ENCODE measurements around the gene BSN. TPM values are rescaled to one million over a fixed set of nuclear protein-coding genes. Genes with fewer than 3 reads are reported as not detected.

Gene BSN
- total and polyA plus RNA-seq, 2 of the 4 experiments (the other 2 are of a cell fraction), result under 0.01 to 0.03 TPM

GRCh38 chr3:49673715-49674496, 119.6 kb downstream of the BSN start, which contains the start of gene APEH:
Gene APEH, plus strand, starts transcription at chr3:49674351. Its CDS starts 51 bp downstream, at chr3:49674402.
- peak within 1 kb of the TSS; percentile 47 for H4K5ac ChIP-seq (ENCODE audit: low read depth, low read length)
- WGBS, 2 experiments (ENCODE audit: extremely low coverage in 2 of 2, insufficient read length in 1 of 2), result 1% methylated on average over 51 of the region's 71 CpGs; no CpG with 5 or more reads in 1 of the 2 experiments
- H2AFZ ChIP-seq (replicated peaks; ENCODE audit: low read length, poor library complexity), result peak within 1 kb of the TSS; percentile 99
- peak within 1 kb of the TSS; percentile 99 for H2AK9ac ChIP-seq (replicated peaks; ENCODE audit: low read depth, low read length, poor library complexity)
- H3K4me3 ChIP-seq (ENCODE audit: insufficient read depth, low read depth, low read length), result peak within 1 kb of the TSS; percentile 86
- peak within 1 kb of the TSS; percentile 92 for H3K14ac ChIP-seq (replicated peaks; ENCODE audit: low read depth, low read length)
- BruUV-seq (replicated peaks), result no TSS peak
- H3K4ac ChIP-seq (ENCODE audit: low read depth, low read length), result peak within 1 kb of the TSS; percentile 88
- H3K56ac ChIP-seq (ENCODE audit: extremely low read depth, insufficient read depth, low read length), result peak within 1 kb of the TSS; percentile 50
- H3K36me3 ChIP-seq (ENCODE audit: control insufficient read depth, insufficient read depth, low read length), result peaks cover 31% of the 10 kb centered on the region
- H3K9ac ChIP-seq (ENCODE audit: low read depth, low read length), result peak within 1 kb of the TSS; percentile 59
- peaks cover 17% of the 10 kb centered on the region for H3K9me1 ChIP-seq (ENCODE audit: insufficient read depth, low read length)
- CTCF ChIA-PET, result interaction anchor here (0.8 kb wide), 1 partner anchor 134 kb away, joined by 7 read pairs; no protein-coding TSS in a partner anchor
- H4K91ac ChIP-seq (ENCODE audit: insufficient read depth, low read depth, low read length), result peak within 1 kb of the TSS; percentile 80
- POLR2A ChIA-PET (ENCODE audit: unreplicated experiment), result no interaction called here
- intact Hi-C loops (cut with micrococcal nuclease), result loop anchor here (5.0 kb wide), 1 partner anchor 262 kb away; the partner anchor contains the start of genes RHOA and TCTA
- H3K18ac ChIP-seq (ENCODE audit: low read depth, low read length), result peak within 1 kb of the TSS; percentile 19; the same call in 1 of the 2 replicates
- peak within 1 kb of the TSS; percentile 96 to 97 for H4K8ac ChIP-seq (ENCODE audit: low read depth in 2 of 2, low read length in 2 of 2)
- peak within 1 kb of the TSS; percentile 87 for H2BK5ac ChIP-seq (ENCODE audit: low read depth, low read length, poor library complexity, severe bottlenecking)
- H3K4me2 ChIP-seq (ENCODE audit: low read depth, low read length), result peak within 1 kb of the TSS; percentile 79
- H2BK20ac ChIP-seq (ENCODE audit: low read depth, low read length), result no peak within 1 kb of the TSS
- H3K23ac ChIP-seq (ENCODE audit: low read depth, low read length), result peak within 1 kb of the TSS; percentile 75
- ATAC-seq (ENCODE audit: low read depth) (peak; percentile 93), DNase-seq (peak; percentile 96)
- H3K27ac ChIP-seq (ENCODE audit: insufficient read depth, low read length), result peak within 1 kb of the TSS; percentile 90
- in situ Hi-C loops (cut with MboI; ENCODE audit: low sequenced_read_pairs), result no loop called here
- H3K9me3 ChIP-seq (ENCODE audit: control insufficient read depth, insufficient read depth, low read length), result no peaks in the 10 kb centered on the region
- H3K4me1 ChIP-seq (ENCODE audit: control insufficient read depth, insufficient read depth, low read length), result peaks cover 9% of the 10 kb centered on the region
- dilution Hi-C loops (cut with HindIII; ENCODE audit: low sequenced_read_pairs, unreplicated experiment), result no loop called here
- TF ChIP-seq BHLHE40 (IDR thresholded peaks at IDR 0.05; ENCODE audit: low read depth, low read length), result peak; percentile 65
- TF ChIP-seq MAZ (IDR thresholded peaks at IDR 0.05; ENCODE audit: borderline replicate concordance, low read depth, low read length), result peak; percentile 70; the same call in 1 of the 2 replicates
- TF ChIP-seq MXI1 (IDR thresholded peaks at IDR 0.05; ENCODE audit: borderline replicate concordance, low read depth, low read length), result peak; percentile 77; the same call in 1 of the 2 replicates
- no peak for TF ChIP-seq SMC3 (IDR thresholded peaks at IDR 0.05; ENCODE audit: low read depth, low read length)
- peak; percentile 82 for TF ChIP-seq POLR2A (IDR thresholded peaks at IDR 0.05; ENCODE audit: low read depth, low read length)
- H2BK120ac ChIP-seq (ENCODE audit: low read depth, low read length), result peak within 1 kb of the TSS; percentile 66
- peaks cover 25 to 50% of the 10 kb centered on the region in 2 experiments for H3K79me1 ChIP-seq (ENCODE audit: low read depth in 1 of 2, low read length in 2 of 2)
- no peaks in the 10 kb centered on the region for H3K27me3 ChIP-seq (ENCODE audit: control insufficient read depth, insufficient read depth, low read length)
- peaks cover 10% of the 10 kb centered on the region; the same call in 1 of the 2 replicates for H4K20me1 ChIP-seq (ENCODE audit: insufficient read depth, low read length)
- H2BK15ac ChIP-seq (ENCODE audit: low read depth, low read length), result peak within 1 kb of the TSS; percentile 32; the same call in 1 of the 3 replicates
- peak within 1 kb of the TSS; percentile 98 for H2AK5ac ChIP-seq (ENCODE audit: low read depth, low read length)

Data from IMR-90 (cell line).